A549 treated with ZK216348 at 1 μM for 4 hours (cell line): ENCODE data around the gene DUXB. TPM values are rescaled to one million over a fixed set of nuclear protein-coding genes. Genes with fewer than 3 reads are reported as not detected.

ENCODE experiments used
- total RNA-seq: library from RNA; stranded (reverse); fragments of 200-300 nt; extraction: Qiagen RNA extraction; gene quantifications from 5 replicates; pipeline ENCODE4 v1.2.3, GENCODE V29; 2022; ENCODE audit warnings: low read depth

Gene DUXB
- total RNA-seq = not detected in 5 replicates

GRCh38 chr16:75701361-75701760 is at the start of gene DUXB:
TSS of gene DUXB (minus strand) at chr16:75701461. CDS start at chr16:75701418, 43 bp downstream.

GRCh38 chr16:75726390-75726789 is 25.1 kb upstream of the DUXB start, which contains the start of gene CPHXL:
TSS of gene CPHXL (minus strand) at chr16:75726490. CDS start at chr16:75726442, 48 bp downstream.

GRCh38 chr16:75676909-75677308 is 24.4 kb downstream of the DUXB start, which contains the start of gene CPHXL2:
TSS of gene CPHXL2 (minus strand) at chr16:75677009. CDS start at chr16:75676999, 10 bp downstream.

GRCh38 chr16:75647492-75648264 is 53.6 kb downstream of the DUXB start, which contains the start of the genes KARS1 and TERF2IP:
TSS of gene KARS1 (minus strand) at chr16:75647665. CDS start at chr16:75647639, 26 bp downstream.
TSS of gene TERF2IP (plus strand) at chr16:75647773. CDS start at chr16:75647883, 110 bp downstream.

Other genes starting within 250 kb of the DUXB start
- gene TMEM170A, start 236.8 kb downstream of the DUXB start, total RNA-seq = 10.7 to 17.8 TPM (median 14.9 TPM) in 5 replicates
- gene CHST6, start 206.0 kb downstream of the DUXB start, total RNA-seq = 0.13 to 0.22 TPM (median 0.15 TPM) in 4 of 5 replicates, not detected in the other
- 0.08 TPM in 1 of 5 replicates, not detected in the others for gene CHST5, start 165.4 kb downstream of the DUXB start, total RNA-seq
- gene TMEM231, start 145.2 kb downstream of the DUXB start, total RNA-seq = 7.1 to 10.3 TPM (median 8.8 TPM) in 5 replicates
- 78.4 to 100 TPM (median 93.8 TPM) in 5 replicates for gene GABARAPL2, start 135.1 kb downstream of the DUXB start, total RNA-seq
- 25.9 to 39.9 TPM (median 38.3 TPM) in 5 replicates for gene ADAT1, start 78.2 kb downstream of the DUXB start, total RNA-seq
- gene KARS1, start 53.8 kb downstream of the DUXB start, total RNA-seq = 158 to 171 TPM (median 168 TPM) in 5 replicates
- 42.2 to 49.4 TPM (median 44.0 TPM) in 5 replicates for gene TERF2IP, start 53.7 kb downstream of the DUXB start, total RNA-seq
- not detected in 5 replicates for gene CPHXL2, start 24.5 kb downstream of the DUXB start, total RNA-seq
- not detected in 5 replicates for gene CPHXL, start 25.0 kb upstream of the DUXB start, total RNA-seq